ENCODE data around the gene ANXA11.

ANXA11 gene

GRCh38 chr10:80159166-80159873 is 46.0 kb downstream of the ANXA11 start:
- H3K9ac ChIP-seq (ENCODE audit: low read depth, low read length): no peak overlapping the region
- H3K27ac ChIP-seq (ENCODE audit: low read length): no peak overlapping the region

GRCh38 chr10:80158598-80159127 is 46.7 kb downstream of the ANXA11 start:
- Histone ChIP-seq H3K9ac (ENCODE audit: low read depth, low read length) (no peak overlapping the region), H3K27ac (ENCODE audit: low read length) (no peak overlapping the region), H3K27me3 (ENCODE audit: insufficient read depth, low read length) (no peaks in the 10 kb centered on the region), H3K9me3 (ENCODE audit: insufficient read depth, low read depth, low read length) (no peaks in the 10 kb centered on the region), H3K4me1 (ENCODE audit: insufficient read depth, low read length) (peaks cover 11% of the 10 kb centered on the region; the same call in 1 of the 2 replicates), H3K36me3 (ENCODE audit: insufficient read depth, low read depth, low read length) (peaks cover 34% of the 10 kb centered on the region), H3K4me3 (ENCODE audit: low read length) (no peak overlapping the region)

More at GRCh38 chr10:80159166-80159873, 46.0 kb downstream of the ANXA11 start:
- H3K36me3 ChIP-seq (ENCODE audit: insufficient read depth, low read depth, low read length): peaks cover 34% of the 10 kb centered on the region
- H3K27me3 ChIP-seq (ENCODE audit: insufficient read depth, low read length): no peaks in the 10 kb centered on the region
- peaks cover 11% of the 10 kb centered on the region; the same call in 1 of the 2 replicates for H3K4me1 ChIP-seq (ENCODE audit: insufficient read depth, low read length)
- no peak overlapping the region for H3K4me3 ChIP-seq (ENCODE audit: low read length)
- H3K9me3 ChIP-seq (ENCODE audit: insufficient read depth, low read depth, low read length): no peaks in the 10 kb centered on the region

- H3K36me3 ChIP-seq (ENCODE audit: insufficient read depth, low read depth, low read length): peaks cover 34% of the 10 kb centered on the region
- no peak overlapping the region for H3K4me3 ChIP-seq (ENCODE audit: low read length)
- H3K4me1 ChIP-seq (ENCODE audit: insufficient read depth, low read length): peaks cover 11% of the 10 kb centered on the region; the same call in 1 of the 2 replicates
- no peaks in the 10 kb centered on the region for H3K27me3 ChIP-seq (ENCODE audit: insufficient read depth, low read length)
- H3K9me3 ChIP-seq (ENCODE audit: insufficient read depth, low read depth, low read length): no peaks in the 10 kb centered on the region
- H3K9ac ChIP-seq (ENCODE audit: low read depth, low read length): no peak overlapping the region
- no peak overlapping the region for H3K27ac ChIP-seq (ENCODE audit: low read length)
Observed at GRCh38 chr10:80158126-80158525, 47.2 kb downstream of the ANXA11 start.

GRCh38 chr10:80157561-80157960 is 47.8 kb downstream of the ANXA11 start:
- Histone ChIP-seq H3K27ac (ENCODE audit: low read length) (no peak overlapping the region), H3K4me1 (ENCODE audit: insufficient read depth, low read length) (peaks cover 11% of the 10 kb centered on the region; the same call in 1 of the 2 replicates)

GRCh38 chr10:80156216-80156615 is 49.1 kb downstream of the ANXA11 start:
- peaks cover 3% of the 10 kb centered on the region; the same call in 1 of the 2 replicates for H3K4me1 ChIP-seq (ENCODE audit: insufficient read depth, low read length)
- H3K27ac ChIP-seq (ENCODE audit: low read length): no peak overlapping the region
- H3K36me3 ChIP-seq (ENCODE audit: insufficient read depth, low read depth, low read length): peaks cover 31% of the 10 kb centered on the region

More at GRCh38 chr10:80157561-80157960, 47.8 kb downstream of the ANXA11 start:
- Histone ChIP-seq H3K27me3 (ENCODE audit: insufficient read depth, low read length) (no peaks in the 10 kb centered on the region), H3K36me3 (ENCODE audit: insufficient read depth, low read depth, low read length) (peaks cover 31% of the 10 kb centered on the region), H3K9me3 (ENCODE audit: insufficient read depth, low read depth, low read length) (no peaks in the 10 kb centered on the region), H3K4me3 (ENCODE audit: low read length) (no peak overlapping the region), H3K9ac (ENCODE audit: low read depth, low read length) (no peak overlapping the region)

GRCh38 chr10:80155696-80156215 is 49.6 kb downstream of the ANXA11 start:
- Histone ChIP-seq H3K9me3 (ENCODE audit: insufficient read depth, low read depth, low read length) (no peaks in the 10 kb centered on the region), H3K9ac (ENCODE audit: low read depth, low read length) (no peak overlapping the region), H3K4me1 (ENCODE audit: insufficient read depth, low read length) (no peaks in the 10 kb centered on the region), H3K4me3 (ENCODE audit: low read length) (no peak overlapping the region), H3K27me3 (ENCODE audit: insufficient read depth, low read length) (no peaks in the 10 kb centered on the region), H3K27ac (ENCODE audit: low read length) (no peak overlapping the region), H3K36me3 (ENCODE audit: insufficient read depth, low read depth, low read length) (peaks cover 31% of the 10 kb centered on the region)

More at GRCh38 chr10:80156216-80156615, 49.1 kb downstream of the ANXA11 start:
- Histone ChIP-seq H3K9ac (ENCODE audit: low read depth, low read length) (no peak overlapping the region), H3K4me3 (ENCODE audit: low read length) (no peak overlapping the region), H3K27me3 (ENCODE audit: insufficient read depth, low read length) (no peaks in the 10 kb centered on the region), H3K9me3 (ENCODE audit: insufficient read depth, low read depth, low read length) (no peaks in the 10 kb centered on the region)

- Histone ChIP-seq H3K27me3 (ENCODE audit: insufficient read depth, low read length) (no peaks in the 10 kb centered on the region), H3K4me1 (ENCODE audit: insufficient read depth, low read length) (no peaks in the 10 kb centered on the region), H3K9me3 (ENCODE audit: insufficient read depth, low read depth, low read length) (no peaks in the 10 kb centered on the region), H3K4me3 (ENCODE audit: low read length) (no peak overlapping the region), H3K27ac (ENCODE audit: low read length) (no peak overlapping the region), H3K9ac (ENCODE audit: low read depth, low read length) (no peak overlapping the region), H3K36me3 (ENCODE audit: insufficient read depth, low read depth, low read length) (peaks cover 31% of the 10 kb centered on the region)
Observed at GRCh38 chr10:80154978-80155695, 50.2 kb downstream of the ANXA11 start.

- no peaks in the 10 kb centered on the region for H3K9me3 ChIP-seq (ENCODE audit: insufficient read depth, low read depth, low read length)
- H3K36me3 ChIP-seq (ENCODE audit: insufficient read depth, low read depth, low read length): peaks cover 31% of the 10 kb centered on the region
- H3K4me3 ChIP-seq (ENCODE audit: low read length): no peak overlapping the region
- no peak overlapping the region for H3K9ac ChIP-seq (ENCODE audit: low read depth, low read length)
- no peaks in the 10 kb centered on the region for H3K27me3 ChIP-seq (ENCODE audit: insufficient read depth, low read length)
- H3K27ac ChIP-seq (ENCODE audit: low read length): no peak overlapping the region
- H3K4me1 ChIP-seq (ENCODE audit: insufficient read depth, low read length): no peaks in the 10 kb centered on the region
Observed at GRCh38 chr10:80154626-80154977, 50.7 kb downstream of the ANXA11 start.

GRCh38 chr10:80153460-80153859 is 51.9 kb downstream of the ANXA11 start:
- H3K36me3 ChIP-seq (ENCODE audit: insufficient read depth, low read depth, low read length): peaks cover 28% of the 10 kb centered on the region
- H3K4me3 ChIP-seq (ENCODE audit: low read length): no peak overlapping the region

GRCh38 chr10:80152820-80153219 is 52.5 kb downstream of the ANXA11 start:
- Histone ChIP-seq H3K9me3 (ENCODE audit: insufficient read depth, low read depth, low read length) (no peaks in the 10 kb centered on the region), H3K27me3 (ENCODE audit: insufficient read depth, low read length) (no peaks in the 10 kb centered on the region), H3K9ac (ENCODE audit: low read depth, low read length) (no peak overlapping the region), H3K4me3 (ENCODE audit: low read length) (no peak overlapping the region), H3K27ac (ENCODE audit: low read length) (no peak overlapping the region), H3K36me3 (ENCODE audit: insufficient read depth, low read depth, low read length) (peaks cover 23% of the 10 kb centered on the region), H3K4me1 (ENCODE audit: insufficient read depth, low read length) (no peaks in the 10 kb centered on the region)

More at GRCh38 chr10:80153460-80153859, 51.9 kb downstream of the ANXA11 start:
- Histone ChIP-seq H3K9ac (ENCODE audit: low read depth, low read length) (no peak overlapping the region), H3K9me3 (ENCODE audit: insufficient read depth, low read depth, low read length) (no peaks in the 10 kb centered on the region), H3K27me3 (ENCODE audit: insufficient read depth, low read length) (no peaks in the 10 kb centered on the region), H3K4me1 (ENCODE audit: insufficient read depth, low read length) (no peaks in the 10 kb centered on the region), H3K27ac (ENCODE audit: low read length) (no peak overlapping the region)

GRCh38 chr10:80150172-80150571 is 55.2 kb downstream of the ANXA11 start:
- Histone ChIP-seq H3K9me3 (ENCODE audit: insufficient read depth, low read depth, low read length) (no peaks in the 10 kb centered on the region), H3K27me3 (ENCODE audit: insufficient read depth, low read length) (no peaks in the 10 kb centered on the region), H3K27ac (ENCODE audit: low read length) (no peak overlapping the region), H3K9ac (ENCODE audit: low read depth, low read length) (no peak overlapping the region), H3K36me3 (ENCODE audit: insufficient read depth, low read depth, low read length) (peaks cover 6% of the 10 kb centered on the region), H3K4me1 (ENCODE audit: insufficient read depth, low read length) (no peaks in the 10 kb centered on the region), H3K4me3 (ENCODE audit: low read length) (no peak overlapping the region)

Measured in iPS-20b (cell line).